H1 (cell line): ENCODE data around the gene ACTRT3. TPM values are rescaled to one million over a fixed set of nuclear protein-coding genes. Genes with fewer than 3 reads are reported as not detected.

Experiments used
- PHF8 ChIP-seq: fragments of 200-600 bp; sonication (generic); conservative IDR thresholded peaks from 2 replicates; pipeline ENCODE4 v1.7.1; 2012; ENCODE audit warnings: low read depth, mild to moderate bottlenecking, inconsistent platforms, low read length, moderate library complexity
- SP2 ChIP-seq: IDR thresholded peaks from 2 replicates; pipeline ENCODE4 v1.6.1; 2012; ENCODE audit warnings: mild to moderate bottlenecking, low read length, inconsistent platforms
- polyA plus RNA-seq, 7 experiments: library from polyadenylated mRNA; depleted of rRNA in 3 of 7; stranded (reverse) in 5 of 7; unstranded in 2 of 7; fragments of >200 nt in 5 of 7; fragments of 200-250 nt in 2 of 7; gene quantifications; 1 replicate in 5 of 7; 2 replicates in 1 of 7; 4 replicates in 1 of 7; pipeline versions ENCODE4 v1.2.1 to v1.2.3, GENCODE V29; 2011 to 2013; ENCODE audit warnings: missing spikeins in 2 of 7, mixed read lengths in 2 of 7
- total RNA-seq: library from RNA; stranded (reverse); fragmentation: NEBNext Ultra II Directional; extraction: Animal tissue kit (Norgen Biotek cat#: 25700); gene quantifications from 2 replicates; pipeline ENCODE4 v1.2.1, GENCODE V29; 2021
- TF ChIP-seq, protein P1 (sequence below): fragments of 300-600 bp; sonication (generic); IDR thresholded peaks from 2 replicates; pipeline ENCODE4 v1.7.1; 2012; ENCODE audit warnings: low read length, moderate library complexity, mild to moderate bottlenecking, inconsistent platforms; ENCODE audit not compliant: insufficient replicate concordance

The ACTRT3 gene
- total and polyA plus RNA-seq, 2 of the 8 experiments (the other 6 are each of a cell fraction or from before 2014, with no cell fraction given): 3.4 to 5.9 TPM

GRCh38 chr3:169818316-169818715 is 49.0 kb upstream of the ACTRT3 start (continued):
- TF ChIP-seq, protein P1, sequence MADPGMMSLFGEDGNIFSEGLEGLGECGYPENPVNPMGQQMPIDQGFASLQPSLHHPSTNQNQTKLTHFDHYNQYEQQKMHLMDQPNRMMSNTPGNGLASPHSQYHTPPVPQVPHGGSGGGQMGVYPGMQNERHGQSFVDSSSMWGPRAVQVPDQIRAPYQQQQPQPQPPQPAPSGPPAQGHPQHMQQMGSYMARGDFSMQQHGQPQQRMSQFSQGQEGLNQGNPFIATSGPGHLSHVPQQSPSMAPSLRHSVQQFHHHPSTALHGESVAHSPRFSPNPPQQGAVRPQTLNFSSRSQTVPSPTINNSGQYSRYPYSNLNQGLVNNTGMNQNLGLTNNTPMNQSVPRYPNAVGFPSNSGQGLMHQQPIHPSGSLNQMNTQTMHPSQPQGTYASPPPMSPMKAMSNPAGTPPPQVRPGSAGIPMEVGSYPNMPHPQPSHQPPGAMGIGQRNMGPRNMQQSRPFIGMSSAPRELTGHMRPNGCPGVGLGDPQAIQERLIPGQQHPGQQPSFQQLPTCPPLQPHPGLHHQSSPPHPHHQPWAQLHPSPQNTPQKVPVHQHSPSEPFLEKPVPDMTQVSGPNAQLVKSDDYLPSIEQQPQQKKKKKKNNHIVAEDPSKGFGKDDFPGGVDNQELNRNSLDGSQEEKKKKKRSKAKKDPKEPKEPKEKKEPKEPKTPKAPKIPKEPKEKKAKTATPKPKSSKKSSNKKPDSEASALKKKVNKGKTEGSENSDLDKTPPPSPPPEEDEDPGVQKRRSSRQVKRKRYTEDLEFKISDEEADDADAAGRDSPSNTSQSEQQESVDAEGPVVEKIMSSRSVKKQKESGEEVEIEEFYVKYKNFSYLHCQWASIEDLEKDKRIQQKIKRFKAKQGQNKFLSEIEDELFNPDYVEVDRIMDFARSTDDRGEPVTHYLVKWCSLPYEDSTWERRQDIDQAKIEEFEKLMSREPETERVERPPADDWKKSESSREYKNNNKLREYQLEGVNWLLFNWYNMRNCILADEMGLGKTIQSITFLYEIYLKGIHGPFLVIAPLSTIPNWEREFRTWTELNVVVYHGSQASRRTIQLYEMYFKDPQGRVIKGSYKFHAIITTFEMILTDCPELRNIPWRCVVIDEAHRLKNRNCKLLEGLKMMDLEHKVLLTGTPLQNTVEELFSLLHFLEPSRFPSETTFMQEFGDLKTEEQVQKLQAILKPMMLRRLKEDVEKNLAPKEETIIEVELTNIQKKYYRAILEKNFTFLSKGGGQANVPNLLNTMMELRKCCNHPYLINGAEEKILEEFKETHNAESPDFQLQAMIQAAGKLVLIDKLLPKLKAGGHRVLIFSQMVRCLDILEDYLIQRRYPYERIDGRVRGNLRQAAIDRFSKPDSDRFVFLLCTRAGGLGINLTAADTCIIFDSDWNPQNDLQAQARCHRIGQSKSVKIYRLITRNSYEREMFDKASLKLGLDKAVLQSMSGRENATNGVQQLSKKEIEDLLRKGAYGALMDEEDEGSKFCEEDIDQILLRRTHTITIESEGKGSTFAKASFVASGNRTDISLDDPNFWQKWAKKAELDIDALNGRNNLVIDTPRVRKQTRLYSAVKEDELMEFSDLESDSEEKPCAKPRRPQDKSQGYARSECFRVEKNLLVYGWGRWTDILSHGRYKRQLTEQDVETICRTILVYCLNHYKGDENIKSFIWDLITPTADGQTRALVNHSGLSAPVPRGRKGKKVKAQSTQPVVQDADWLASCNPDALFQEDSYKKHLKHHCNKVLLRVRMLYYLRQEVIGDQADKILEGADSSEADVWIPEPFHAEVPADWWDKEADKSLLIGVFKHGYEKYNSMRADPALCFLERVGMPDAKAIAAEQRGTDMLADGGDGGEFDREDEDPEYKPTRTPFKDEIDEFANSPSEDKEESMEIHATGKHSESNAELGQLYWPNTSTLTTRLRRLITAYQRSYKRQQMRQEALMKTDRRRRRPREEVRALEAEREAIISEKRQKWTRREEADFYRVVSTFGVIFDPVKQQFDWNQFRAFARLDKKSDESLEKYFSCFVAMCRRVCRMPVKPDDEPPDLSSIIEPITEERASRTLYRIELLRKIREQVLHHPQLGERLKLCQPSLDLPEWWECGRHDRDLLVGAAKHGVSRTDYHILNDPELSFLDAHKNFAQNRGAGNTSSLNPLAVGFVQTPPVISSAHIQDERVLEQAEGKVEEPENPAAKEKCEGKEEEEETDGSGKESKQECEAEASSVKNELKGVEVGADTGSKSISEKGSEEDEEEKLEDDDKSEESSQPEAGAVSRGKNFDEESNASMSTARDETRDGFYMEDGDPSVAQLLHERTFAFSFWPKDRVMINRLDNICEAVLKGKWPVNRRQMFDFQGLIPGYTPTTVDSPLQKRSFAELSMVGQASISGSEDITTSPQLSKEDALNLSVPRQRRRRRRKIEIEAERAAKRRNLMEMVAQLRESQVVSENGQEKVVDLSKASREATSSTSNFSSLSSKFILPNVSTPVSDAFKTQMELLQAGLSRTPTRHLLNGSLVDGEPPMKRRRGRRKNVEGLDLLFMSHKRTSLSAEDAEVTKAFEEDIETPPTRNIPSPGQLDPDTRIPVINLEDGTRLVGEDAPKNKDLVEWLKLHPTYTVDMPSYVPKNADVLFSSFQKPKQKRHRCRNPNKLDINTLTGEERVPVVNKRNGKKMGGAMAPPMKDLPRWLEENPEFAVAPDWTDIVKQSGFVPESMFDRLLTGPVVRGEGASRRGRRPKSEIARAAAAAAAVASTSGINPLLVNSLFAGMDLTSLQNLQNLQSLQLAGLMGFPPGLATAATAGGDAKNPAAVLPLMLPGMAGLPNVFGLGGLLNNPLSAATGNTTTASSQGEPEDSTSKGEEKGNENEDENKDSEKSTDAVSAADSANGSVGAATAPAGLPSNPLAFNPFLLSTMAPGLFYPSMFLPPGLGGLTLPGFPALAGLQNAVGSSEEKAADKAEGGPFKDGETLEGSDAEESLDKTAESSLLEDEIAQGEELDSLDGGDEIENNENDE: no peak
- no peak for TF ChIP-seq SP2
- TF ChIP-seq PHF8: no peak
